Ascending aorta (tissue), 2 donors: Measurements from ENCODE around the gene NQO2. TPM values are rescaled to one million over a fixed set of nuclear protein-coding genes. Genes with fewer than 3 reads are reported as not detected.
A peak's percentile ranks its signal among the peaks of the same experiment; 100 is the strongest.
"Not testable (repeated sequence)": the region's sequence is repeated elsewhere in the genome, so short reads cannot be mapped to it uniquely, and the experiment has no call there.

ENCODE experiments used
- DNase-seq, 2 donors: peaks; one replicate each; pipeline ENCODE4 v3.0.0-alpha.2; 2019; ENCODE audit warnings: low spot score in 2 of 2
- H3K27ac ChIP-seq, 2 donors: fragments of 200-600 bp; sonication (generic); one replicate each; pipeline ENCODE4 v1.5.1; 2016 to 2017; ENCODE audit warnings: mild to moderate bottlenecking in 1 of 2
- H3K27me3 ChIP-seq: fragments of 200-600 bp; sonication (generic); one replicate; pipeline ENCODE4 v1.5.1; 2017
- H3K36me3 ChIP-seq, 2 donors: fragments of 200-600 bp; sonication (generic); one replicate each; pipeline ENCODE4 v1.5.1; 2016
- H3K4me1 ChIP-seq, 2 donors: fragments of 200-600 bp; sonication (generic); one replicate each; pipeline ENCODE4 v1.5.1; 2016 to 2017; ENCODE audit warnings: mild to moderate bottlenecking in 1 of 2
- H3K4me3 ChIP-seq, 2 donors: fragments of 200-600 bp; sonication (generic); one replicate each; pipeline ENCODE4 v1.5.1; 2016 to 2017; ENCODE audit warnings: mild to moderate bottlenecking in 1 of 2
- H3K9me3 ChIP-seq, 2 donors: fragments of 200-600 bp; sonication (generic); one replicate each; pipeline ENCODE4 v1.5.1; 2016
- CTCF ChIP-seq, 3 experiments: fragments of 200-600 bp in 2 of 3; fragments of 450-650 bp in 1 of 3; sonication (generic) in 2 of 3; IDR thresholded peaks; one replicate each; pipeline ENCODE4 v1.5.1; 2016 to 2019; ENCODE audit warnings: antibody characterized with exemption in 3 of 3, mild to moderate bottlenecking in 1 of 3, moderate library complexity in 1 of 3
- intact Hi-C: fragments of 100-400 bp; cut with DNase I; formaldehyde crosslinking; loops from one replicate; pipeline ENCODE4 v1.15.1; 2023
- total RNA-seq: library from RNA; depleted of rRNA; stranded (reverse); fragments of >200 nt; gene quantifications from one replicate; pipeline ENCODE4 v1.1.0, GENCODE V29; 2016

NQO2 gene
- total RNA-seq, 1 donor from 2014 or later: 7.7 TPM

- no peak overlapping the region for H3K4me3 ChIP-seq
- H3K9me3 ChIP-seq: no peaks in the 10 kb centered on the region
- no peak for TF ChIP-seq CTCF (IDR thresholded peaks at IDR 0.05)
- intact Hi-C loops: loop anchor here (2.0 kb wide), 1 partner anchor 22 kb away; no protein-coding TSS in a partner anchor
- DNase-seq: no peak
- peaks cover 15 to 21% of the 10 kb centered on the region in 2 donors for H3K36me3 ChIP-seq
- H3K27ac ChIP-seq: peak overlapping the region in 1 of 2 donors; percentile 91
- H3K27me3 ChIP-seq: no peaks in the 10 kb centered on the region
- H3K4me1 ChIP-seq: peaks cover 0 to 16% of the 10 kb centered on the region in 2 donors
Observed at GRCh38 chr6:3001146-3001772, 1.6 kb downstream of the NQO2 start.

GRCh38 chr6:3001773-3002293, 2.1 kb downstream of the NQO2 start:
- peak overlapping the region in 1 of 2 donors; percentile 33 for H3K27ac ChIP-seq
- intact Hi-C loops: loop anchor here (2.0 kb wide), 1 partner anchor 21 kb away; no protein-coding TSS in a partner anchor

GRCh38 chr6:3003226-3003625, 3.5 kb downstream of the NQO2 start:
- intact Hi-C loops, H3K27ac ChIP-seq, H3K27me3 ChIP-seq, DNase-seq, H3K4me3 ChIP-seq, H3K9me3 ChIP-seq: not testable (repeated sequence)
- peaks cover 0 to 16% of the 10 kb centered on the region in 2 donors for H3K4me1 ChIP-seq
- peaks cover 30 to 39% of the 10 kb centered on the region in 2 donors for H3K36me3 ChIP-seq

More at GRCh38 chr6:3001773-3002293, 2.1 kb downstream of the NQO2 start:
- H3K4me3 ChIP-seq: no peak overlapping the region
- DNase-seq: no peak
- peaks cover 21 to 26% of the 10 kb centered on the region in 2 donors for H3K36me3 ChIP-seq
- peak; percentile 51 to 62 (median 57) for TF ChIP-seq CTCF (IDR thresholded peaks at IDR 0.05)
- peaks cover 0 to 16% of the 10 kb centered on the region in 2 donors for H3K4me1 ChIP-seq
- no peaks in the 10 kb centered on the region for H3K27me3 ChIP-seq
- no peaks in the 10 kb centered on the region for H3K9me3 ChIP-seq

- intact Hi-C loops: no loop called here
- no peaks in the 10 kb centered on the region for H3K27me3 ChIP-seq
- H3K4me3 ChIP-seq: no peak overlapping the region
- no peak for DNase-seq
- H3K27ac ChIP-seq: no peak overlapping the region
- peaks cover 41 to 54% of the 10 kb centered on the region in 2 donors for H3K36me3 ChIP-seq
- peaks cover 0 to 13% of the 10 kb centered on the region in 2 donors for H3K4me1 ChIP-seq
- TF ChIP-seq CTCF (IDR thresholded peaks at IDR 0.05): no peak
- no peaks in the 10 kb centered on the region for H3K9me3 ChIP-seq
Observed at GRCh38 chr6:3005077-3005476, 5.4 kb downstream of the NQO2 start.

- H3K4me1 ChIP-seq: peaks cover 0 to 9% of the 10 kb centered on the region in 2 donors
- no peaks in the 10 kb centered on the region for H3K27me3 ChIP-seq
- peaks cover 0 to under 1% of the 10 kb centered on the region in 2 donors for H3K9me3 ChIP-seq
- H3K4me3 ChIP-seq: no peak overlapping the region
- no peak for TF ChIP-seq CTCF (IDR thresholded peaks at IDR 0.05)
- no peak for DNase-seq
- no peak overlapping the region for H3K27ac ChIP-seq
- H3K36me3 ChIP-seq: peaks cover 49 to 62% of the 10 kb centered on the region in 2 donors
- intact Hi-C loops: no loop called here
Observed at GRCh38 chr6:3005874-3006273, 6.2 kb downstream of the NQO2 start.

GRCh38 chr6:3006476-3006875, 6.8 kb downstream of the NQO2 start:
- H3K27me3 ChIP-seq: no peaks in the 10 kb centered on the region
- no peak overlapping the region for H3K27ac ChIP-seq
- H3K4me1 ChIP-seq: peaks cover 0 to 8% of the 10 kb centered on the region in 2 donors
- peaks cover 4 to 6% of the 10 kb centered on the region in 2 donors for H3K9me3 ChIP-seq
- no peak for TF ChIP-seq CTCF (IDR thresholded peaks at IDR 0.05)
- intact Hi-C loops: no loop called here
- H3K36me3 ChIP-seq: peaks cover 53 to 68% of the 10 kb centered on the region in 2 donors
- no peak overlapping the region for H3K4me3 ChIP-seq
- no peak for DNase-seq
